Measurements from ENCODE around the gene MANEA. TPM values are rescaled to one million over a fixed set of nuclear protein-coding genes. Genes with fewer than 3 reads are reported as not detected.

MANEA gene
- total RNA-seq, 1 experiment from 2014 or later, result 13.9 TPM

DNA sequence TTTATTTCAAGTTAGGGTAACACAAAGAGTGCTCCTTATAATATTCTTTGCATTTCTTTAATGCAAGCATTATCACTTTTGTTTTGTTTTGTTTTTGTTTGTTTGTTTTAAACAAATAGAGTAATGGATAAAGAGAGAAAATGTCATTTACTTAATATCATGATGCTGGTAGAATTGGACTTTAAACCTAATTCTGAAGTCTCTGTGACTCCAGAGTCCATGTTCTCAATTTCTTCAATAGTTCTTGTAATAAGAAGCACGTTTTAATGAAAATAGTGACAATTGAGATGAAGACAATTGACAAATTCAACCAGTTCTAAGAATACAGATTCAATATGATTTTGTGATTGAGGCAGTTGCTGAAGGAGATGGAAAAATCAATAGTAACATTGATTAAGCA lies 30.3 kb upstream of the MANEA start:
- Histone ChIP-seq H3K4me3 (replicated peaks in 1 of 2; ENCODE audit: low read depth in 1 of 2, low read length in 2 of 2) (no peak overlapping the region), H3K4me1 (ENCODE audit: control insufficient read depth in 1 of 2, insufficient read depth in 2 of 2, low read length in 2 of 2) (no peaks in the 10 kb centered on the region), H3K27me3 (ENCODE audit: insufficient read depth, low read length) (no peaks in the 10 kb centered on the region), H3K9me2 (ENCODE audit: insufficient read depth) (no peaks in the 10 kb centered on the region), H4K20me1 (ENCODE audit: insufficient read depth) (no peaks in the 10 kb centered on the region), H3K27ac (ENCODE audit: low read depth, low read length) (no peak overlapping the region), H3K9me3 (ENCODE audit: control insufficient read depth in 1 of 2, insufficient read depth in 1 of 2, low read depth in 1 of 2, low read length in 2 of 2) (no peaks in the 10 kb centered on the region), H3K4me2 (ENCODE audit: low read length) (no peak overlapping the region), H3K36me3 (ENCODE audit: control insufficient read depth in 1 of 2, insufficient read depth in 2 of 2, low read length in 2 of 2) (no peaks in the 10 kb centered on the region), H3K79me2 (ENCODE audit: insufficient read depth, low read length) (no peaks in the 10 kb centered on the region), H2AFZ (ENCODE audit: low read depth, low read length, poor library complexity, severe bottlenecking) (no peak overlapping the region), H3K9ac (ENCODE audit: low read length) (no peak overlapping the region)
- TF ChIP-seq JUND (IDR thresholded peaks at IDR 0.05) (no peak), POLR2AphosphoS5 (IDR thresholded peaks at IDR 0.05; ENCODE audit: low read depth, low read length) (no peak), ELF1 (IDR thresholded peaks at IDR 0.05; ENCODE audit: borderline replicate concordance, low read depth) (no peak), TCF7L2 (IDR thresholded peaks at IDR 0.05; ENCODE audit: borderline replicate concordance, extremely low read depth, insufficient read depth, insufficient read length) (no peak), SRF (IDR thresholded peaks at IDR 0.05; ENCODE audit: low read depth) (no peak), EZH2 (IDR thresholded peaks at IDR 0.05) (no peak), EZH2phosphoT487 (IDR thresholded peaks at IDR 0.05; ENCODE audit: borderline replicate concordance) (no peak), EGR1 (IDR thresholded peaks at IDR 0.05; ENCODE audit: low read depth) (no peak), POLR2A (IDR thresholded peaks at IDR 0.05; ENCODE audit: borderline replicate concordance, extremely low read depth, insufficient read depth, insufficient read length) (no peak), SP1 (IDR thresholded peaks at IDR 0.05; ENCODE audit: low read depth) (no peak), SIN3A (IDR thresholded peaks at IDR 0.05; ENCODE audit: low read depth) (no peak)
- TF ChIP-seq, protein P1, sequence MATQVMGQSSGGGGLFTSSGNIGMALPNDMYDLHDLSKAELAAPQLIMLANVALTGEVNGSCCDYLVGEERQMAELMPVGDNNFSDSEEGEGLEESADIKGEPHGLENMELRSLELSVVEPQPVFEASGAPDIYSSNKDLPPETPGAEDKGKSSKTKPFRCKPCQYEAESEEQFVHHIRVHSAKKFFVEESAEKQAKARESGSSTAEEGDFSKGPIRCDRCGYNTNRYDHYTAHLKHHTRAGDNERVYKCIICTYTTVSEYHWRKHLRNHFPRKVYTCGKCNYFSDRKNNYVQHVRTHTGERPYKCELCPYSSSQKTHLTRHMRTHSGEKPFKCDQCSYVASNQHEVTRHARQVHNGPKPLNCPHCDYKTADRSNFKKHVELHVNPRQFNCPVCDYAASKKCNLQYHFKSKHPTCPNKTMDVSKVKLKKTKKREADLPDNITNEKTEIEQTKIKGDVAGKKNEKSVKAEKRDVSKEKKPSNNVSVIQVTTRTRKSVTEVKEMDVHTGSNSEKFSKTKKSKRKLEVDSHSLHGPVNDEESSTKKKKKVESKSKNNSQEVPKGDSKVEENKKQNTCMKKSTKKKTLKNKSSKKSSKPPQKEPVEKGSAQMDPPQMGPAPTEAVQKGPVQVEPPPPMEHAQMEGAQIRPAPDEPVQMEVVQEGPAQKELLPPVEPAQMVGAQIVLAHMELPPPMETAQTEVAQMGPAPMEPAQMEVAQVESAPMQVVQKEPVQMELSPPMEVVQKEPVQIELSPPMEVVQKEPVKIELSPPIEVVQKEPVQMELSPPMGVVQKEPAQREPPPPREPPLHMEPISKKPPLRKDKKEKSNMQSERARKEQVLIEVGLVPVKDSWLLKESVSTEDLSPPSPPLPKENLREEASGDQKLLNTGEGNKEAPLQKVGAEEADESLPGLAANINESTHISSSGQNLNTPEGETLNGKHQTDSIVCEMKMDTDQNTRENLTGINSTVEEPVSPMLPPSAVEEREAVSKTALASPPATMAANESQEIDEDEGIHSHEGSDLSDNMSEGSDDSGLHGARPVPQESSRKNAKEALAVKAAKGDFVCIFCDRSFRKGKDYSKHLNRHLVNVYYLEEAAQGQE (IDR thresholded peaks at IDR 0.05; ENCODE audit: low read depth), result no peak
- TF ChIP-seq, protein P2, sequence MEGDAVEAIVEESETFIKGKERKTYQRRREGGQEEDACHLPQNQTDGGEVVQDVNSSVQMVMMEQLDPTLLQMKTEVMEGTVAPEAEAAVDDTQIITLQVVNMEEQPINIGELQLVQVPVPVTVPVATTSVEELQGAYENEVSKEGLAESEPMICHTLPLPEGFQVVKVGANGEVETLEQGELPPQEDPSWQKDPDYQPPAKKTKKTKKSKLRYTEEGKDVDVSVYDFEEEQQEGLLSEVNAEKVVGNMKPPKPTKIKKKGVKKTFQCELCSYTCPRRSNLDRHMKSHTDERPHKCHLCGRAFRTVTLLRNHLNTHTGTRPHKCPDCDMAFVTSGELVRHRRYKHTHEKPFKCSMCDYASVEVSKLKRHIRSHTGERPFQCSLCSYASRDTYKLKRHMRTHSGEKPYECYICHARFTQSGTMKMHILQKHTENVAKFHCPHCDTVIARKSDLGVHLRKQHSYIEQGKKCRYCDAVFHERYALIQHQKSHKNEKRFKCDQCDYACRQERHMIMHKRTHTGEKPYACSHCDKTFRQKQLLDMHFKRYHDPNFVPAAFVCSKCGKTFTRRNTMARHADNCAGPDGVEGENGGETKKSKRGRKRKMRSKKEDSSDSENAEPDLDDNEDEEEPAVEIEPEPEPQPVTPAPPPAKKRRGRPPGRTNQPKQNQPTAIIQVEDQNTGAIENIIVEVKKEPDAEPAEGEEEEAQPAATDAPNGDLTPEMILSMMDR (IDR thresholded peaks at IDR 0.05 in 2 of 3, conservative IDR thresholded peaks at IDR 0.05 in 1 of 3; ENCODE audit: borderline replicate concordance in 1 of 3, insufficient read depth in 1 of 3, low read depth in 2 of 3, low read length in 2 of 3), result no peak
- TF ChIP-seq, protein P3, sequence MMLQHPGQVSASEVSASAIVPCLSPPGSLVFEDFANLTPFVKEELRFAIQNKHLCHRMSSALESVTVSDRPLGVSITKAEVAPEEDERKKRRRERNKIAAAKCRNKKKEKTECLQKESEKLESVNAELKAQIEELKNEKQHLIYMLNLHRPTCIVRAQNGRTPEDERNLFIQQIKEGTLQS (IDR thresholded peaks at IDR 0.05), result no peak
- RAD21 ChIA-PET (ENCODE audit: low non-redundant PET in 1 of 2, low total read pairs in 2 of 2, uncharacterized antibody in 2 of 2, unreplicated experiment in 2 of 2), result no interaction called here
- CTCF ChIA-PET, result no interaction called here
- POLR2A ChIA-PET, result no interaction called here
- no peak for ATAC-seq
- DNase-seq (ENCODE audit: low read depth, low spot score), result no peak
- BruUV-seq (replicated peaks), result no TSS peak
- intact Hi-C loops (cut with micrococcal nuclease), result no loop called here
